ENCODE data around the gene SLC66A2. TPM values are rescaled to one million over a fixed set of nuclear protein-coding genes. Genes with fewer than 3 reads are reported as not detected.
"Not testable (repeated sequence)": the region's sequence is repeated elsewhere in the genome, so short reads cannot be mapped to it uniquely, and the experiment has no call there.

Gene SLC66A2
- polyA plus RNA-seq, result 30.3 TPM

DNA sequence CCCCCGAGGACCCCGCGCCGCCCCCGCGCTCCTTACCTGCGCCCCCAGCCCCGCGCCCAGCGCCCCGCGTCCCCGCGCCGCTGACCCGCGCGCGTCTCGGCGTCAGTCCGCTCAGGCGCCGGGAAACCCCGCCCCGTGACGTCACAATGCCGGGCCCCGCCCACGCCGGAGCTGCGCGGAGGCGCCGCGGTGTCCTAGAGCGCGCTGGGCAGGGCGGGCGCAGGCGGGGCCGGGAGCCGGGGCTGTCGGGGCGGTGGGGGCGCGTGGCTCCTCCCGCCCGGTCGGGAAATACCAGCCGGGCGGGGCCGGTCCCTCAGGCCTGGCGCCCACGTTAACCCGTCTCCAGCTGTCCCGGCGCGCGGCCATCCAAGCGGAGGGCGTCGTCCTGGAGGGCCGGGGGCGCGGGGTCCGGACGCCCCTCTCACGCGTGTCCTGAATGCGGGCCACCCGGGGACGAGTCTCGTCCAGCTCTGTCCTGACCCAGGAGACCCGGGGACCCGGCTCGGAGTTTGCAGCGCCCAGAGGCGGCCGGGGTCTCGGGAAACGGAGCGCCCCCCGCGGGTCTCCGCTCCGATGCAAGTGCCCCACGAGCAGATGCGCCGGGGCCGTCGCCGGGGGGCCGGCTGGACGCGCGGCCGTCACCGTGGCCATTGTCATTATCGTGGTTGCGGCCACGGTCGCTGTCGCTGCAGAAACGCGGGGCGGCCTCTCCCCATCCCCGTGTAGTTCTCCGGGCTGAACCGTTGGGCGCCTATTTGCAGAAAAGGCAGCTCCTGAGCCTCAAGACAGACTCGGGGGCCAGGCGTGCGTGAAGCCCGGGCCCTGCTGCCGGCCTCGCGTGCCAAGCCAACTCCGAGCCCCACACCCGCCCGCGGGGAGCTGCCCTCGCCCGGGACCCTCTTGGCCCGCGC lies at the start of gene SLC66A2:
Gene SLC66A2, minus strand, starts transcription at position 109 of the 911 bp plus-strand sequence. CDS start 727 bp downstream, outside the sequence.
- peak within 1 kb of the TSS; percentile 87 to 96 (median 95) for H3K27ac Mint-ChIP-seq
- H3K4me1 Mint-ChIP-seq, result peaks cover 15 to 28% (median 20%) of the 10 kb centered on the region in 3 donors
- H3K27me3 Mint-ChIP-seq, result peaks cover 2% of the 10 kb centered on the region
- H3K9me3 Mint-ChIP-seq, result no peaks in the 10 kb centered on the region
- peaks cover 2% of the 10 kb centered on the region for H3K36me3 Mint-ChIP-seq
- H3K4me3 Mint-ChIP-seq, result peak within 1 kb of the TSS; percentile 85 to 96 (median 90)

DNA sequence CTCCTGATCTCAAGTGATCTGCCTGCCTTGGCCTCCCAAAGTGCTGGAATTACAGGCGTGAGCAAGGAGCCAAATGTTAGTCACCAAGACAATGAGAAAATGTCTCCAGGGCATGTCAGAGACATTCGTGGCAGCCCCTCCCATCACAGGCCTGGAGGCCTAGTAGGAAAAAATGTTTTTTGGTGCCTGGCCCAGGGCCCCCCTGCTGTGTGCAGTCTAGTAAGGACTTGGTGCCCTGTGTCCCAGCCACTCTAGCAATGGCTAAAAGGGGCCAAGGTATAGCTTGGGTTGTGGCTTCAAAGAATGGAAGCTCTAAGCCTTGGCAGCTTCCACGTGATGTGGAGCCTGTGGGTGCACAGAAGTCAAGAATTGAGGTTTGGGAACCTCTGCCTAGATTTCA lies 49.4 kb upstream of the SLC66A2 start:
- Mint-ChIP-seq H3K4me1 (peaks cover 5 to 8% (median 6%) of the 10 kb centered on the region in 3 donors), H3K36me3 (no peaks in the 10 kb centered on the region), H3K27me3 (peaks cover 5% of the 10 kb centered on the region), H3K27ac (no peak overlapping the region), H3K4me3 (no peak overlapping the region), H3K9me3 (peaks cover 6 to 13% (median 13%) of the 10 kb centered on the region in 3 donors)

DNA sequence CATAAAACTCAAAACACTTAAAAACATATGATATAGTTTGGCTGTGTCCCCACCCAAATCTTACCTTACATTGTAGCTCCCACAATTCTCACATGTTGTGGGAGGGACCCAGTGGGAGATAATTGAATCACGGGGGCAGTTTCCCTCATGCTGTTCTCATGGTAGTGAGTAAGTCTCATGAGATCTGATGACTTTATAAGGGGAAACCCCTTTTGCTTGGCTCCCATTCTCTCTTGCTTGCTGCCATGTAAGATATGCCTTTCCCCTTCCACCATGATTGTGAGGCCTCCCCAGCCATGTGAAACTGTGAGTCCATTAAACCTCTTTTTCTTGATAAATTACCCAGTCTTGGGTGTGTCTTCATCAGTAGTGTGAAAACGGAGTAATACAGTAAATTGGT lies 48.2 kb upstream of the SLC66A2 start:
- not testable (repeated sequence) for H3K36me3 Mint-ChIP-seq, H3K27me3 Mint-ChIP-seq, H3K4me3 Mint-ChIP-seq, H3K4me1 Mint-ChIP-seq
- Mint-ChIP-seq H3K9me3 (peaks cover 6 to 13% (median 13%) of the 10 kb centered on the region in 3 donors), H3K27ac (peak overlapping the region in 1 of 3 donors; percentile 78)

DNA sequence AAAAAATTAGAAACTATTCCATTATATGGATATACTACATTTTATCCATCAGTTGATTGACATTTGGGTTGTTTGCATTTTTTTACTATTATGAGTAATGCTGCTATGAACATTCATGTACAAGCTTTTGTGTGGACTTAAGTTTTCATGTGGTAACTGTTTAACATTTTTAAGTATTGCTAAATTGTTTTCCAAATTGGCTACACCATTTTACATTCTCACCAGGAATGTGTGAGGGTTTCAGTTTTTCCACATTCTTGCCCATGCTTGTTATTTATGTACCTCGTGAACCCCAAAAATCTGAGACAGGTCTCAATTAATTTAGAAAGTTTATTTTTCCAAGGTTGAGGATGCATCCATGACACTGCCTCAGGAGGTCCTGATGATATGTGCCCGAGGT lies 40.0 kb upstream of the SLC66A2 start:
- Mint-ChIP-seq H3K9me3 (peaks cover 0 to 4% (median 0%) of the 10 kb centered on the region in 3 donors), H3K27me3 (peaks cover 2% of the 10 kb centered on the region), H3K27ac (no peak overlapping the region), H3K36me3 (peaks cover 1% of the 10 kb centered on the region), H3K4me3 (peak overlapping the region in 1 of 4 donors; percentile 78), H3K4me1 (peaks cover 13 to 24% (median 13%) of the 10 kb centered on the region in 3 donors)

DNA sequence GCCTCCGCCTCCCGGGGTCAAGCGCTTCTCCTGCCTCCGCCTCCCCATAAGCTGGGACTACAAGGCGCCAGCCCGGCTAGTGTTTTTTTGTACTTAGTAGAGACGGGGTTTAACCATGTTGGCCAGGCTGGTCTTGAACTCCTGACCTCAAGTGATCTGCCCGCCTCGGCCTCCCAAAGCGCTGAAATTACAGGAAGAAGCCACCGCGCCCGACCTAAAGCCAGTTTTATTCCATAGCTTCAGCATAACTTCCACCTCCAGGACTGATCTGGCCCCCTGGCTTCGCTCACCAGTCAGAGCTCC lies 37.7 kb upstream of the SLC66A2 start:
- peak overlapping the region; percentile 81 to 95 (median 92) for H3K4me3 Mint-ChIP-seq
- H3K27ac Mint-ChIP-seq, result peak overlapping the region; percentile 93 to 94 (median 94)
- peaks cover 20 to 33% (median 23%) of the 10 kb centered on the region in 3 donors for H3K4me1 Mint-ChIP-seq
- no peaks in the 10 kb centered on the region for H3K9me3 Mint-ChIP-seq
- H3K36me3 Mint-ChIP-seq, result peaks cover 1% of the 10 kb centered on the region
- no peaks in the 10 kb centered on the region for H3K27me3 Mint-ChIP-seq

DNA sequence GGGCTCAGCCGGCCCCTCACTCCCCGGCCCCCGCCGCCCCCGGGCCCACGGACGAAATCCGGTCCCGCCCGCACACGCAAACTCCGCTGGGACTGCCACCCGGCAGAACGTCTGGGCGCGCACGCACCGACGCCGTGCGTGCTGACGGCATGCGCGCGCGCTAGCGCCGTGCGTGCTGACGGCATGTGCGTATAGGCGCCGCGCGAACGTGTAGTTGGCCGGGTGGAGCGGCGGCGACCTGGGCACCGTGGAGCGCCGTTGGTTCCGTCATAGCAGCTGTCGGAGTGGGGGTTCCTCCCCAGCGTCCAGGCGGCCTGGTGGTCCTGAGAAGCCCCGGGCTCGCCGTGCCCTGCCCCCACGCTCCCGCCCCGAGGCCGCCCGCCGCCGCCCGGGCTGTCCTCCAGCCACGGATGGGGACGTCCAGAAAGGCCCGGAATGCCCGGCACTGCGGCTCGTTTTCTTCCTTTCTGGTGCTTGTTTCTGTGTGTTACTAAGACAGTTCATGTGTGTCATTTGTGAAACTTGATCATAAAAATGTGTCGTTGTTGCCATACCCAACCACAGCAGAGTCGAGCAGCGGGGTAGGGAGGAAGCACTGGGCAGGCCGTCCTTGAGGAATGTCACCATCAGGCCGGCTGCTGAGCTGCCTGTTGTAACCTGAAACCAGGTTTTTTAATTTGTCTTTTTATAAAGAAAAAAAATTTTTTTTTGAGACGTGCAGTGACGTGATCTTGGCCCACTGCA lies 37.2 kb upstream of the SLC66A2 start, which contains the start of gene TXNL4A:
Gene TXNL4A, minus strand, starts transcription at position 113 of the 744 bp plus-strand sequence. CDS start 171 bp downstream, outside the sequence.
- Mint-ChIP-seq H3K4me3 (peak within 1 kb of the TSS; percentile 81 to 95 (median 92)), H3K4me1 (peaks cover 25 to 38% (median 25%) of the 10 kb centered on the region in 3 donors), H3K27me3 (no peaks in the 10 kb centered on the region), H3K36me3 (peaks cover 1% of the 10 kb centered on the region), H3K9me3 (no peaks in the 10 kb centered on the region), H3K27ac (peak within 1 kb of the TSS; percentile 93 to 94 (median 94))

DNA sequence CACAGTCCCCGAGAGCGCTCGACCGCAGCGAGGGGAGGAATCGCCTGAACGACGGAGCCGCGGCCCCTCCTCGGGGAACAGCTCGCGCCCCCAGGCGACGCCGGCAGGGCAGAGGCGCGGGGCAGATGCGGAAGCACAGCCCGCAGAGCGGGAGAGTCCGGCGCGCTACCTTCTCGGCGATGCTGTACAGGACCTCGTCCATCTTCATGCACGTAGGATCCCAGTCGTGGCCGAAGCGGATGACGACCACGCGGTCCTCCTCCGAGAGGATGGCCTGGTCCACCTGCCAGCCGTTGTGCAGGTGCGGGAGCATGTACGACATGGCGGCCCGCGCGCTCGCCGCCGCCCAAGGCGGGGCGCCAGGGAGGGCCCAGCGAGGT lies 36.6 kb upstream of the SLC66A2 start:
- Mint-ChIP-seq H3K27me3 (no peaks in the 10 kb centered on the region), H3K36me3 (no peaks in the 10 kb centered on the region), H3K4me1 (peaks cover 25 to 44% (median 28%) of the 10 kb centered on the region in 3 donors), H3K9me3 (no peaks in the 10 kb centered on the region), H3K27ac (peak overlapping the region; percentile 67 to 94 (median 94)), H3K4me3 (peak overlapping the region; percentile 81 to 95 (median 89))

DNA sequence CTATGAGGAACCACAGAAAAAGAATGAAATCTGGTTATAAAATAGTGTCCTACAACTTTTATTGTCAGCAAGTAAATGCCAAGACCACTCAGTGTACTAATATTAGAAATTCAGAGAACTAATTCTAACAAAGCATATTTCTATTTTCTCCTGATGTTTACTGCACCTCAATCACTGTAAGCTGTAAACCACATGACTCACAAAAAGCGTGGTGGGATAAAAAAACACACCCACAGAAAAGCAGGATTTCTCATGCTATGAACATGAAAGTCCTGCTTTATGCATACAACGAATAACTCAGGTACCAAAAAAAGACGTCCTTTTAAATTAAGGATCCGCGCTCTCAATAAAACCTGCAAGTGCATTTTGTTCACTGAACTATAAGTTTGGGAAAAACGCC lies 36.1 kb upstream of the SLC66A2 start:
- no peaks in the 10 kb centered on the region for H3K27me3 Mint-ChIP-seq
- peak overlapping the region; percentile 67 to 94 (median 94) for H3K27ac Mint-ChIP-seq
- peaks cover 26 to 44% (median 28%) of the 10 kb centered on the region in 3 donors for H3K4me1 Mint-ChIP-seq
- H3K9me3 Mint-ChIP-seq, result no peaks in the 10 kb centered on the region
- peak overlapping the region; percentile 81 to 95 (median 89) for H3K4me3 Mint-ChIP-seq
- no peaks in the 10 kb centered on the region for H3K36me3 Mint-ChIP-seq

DNA sequence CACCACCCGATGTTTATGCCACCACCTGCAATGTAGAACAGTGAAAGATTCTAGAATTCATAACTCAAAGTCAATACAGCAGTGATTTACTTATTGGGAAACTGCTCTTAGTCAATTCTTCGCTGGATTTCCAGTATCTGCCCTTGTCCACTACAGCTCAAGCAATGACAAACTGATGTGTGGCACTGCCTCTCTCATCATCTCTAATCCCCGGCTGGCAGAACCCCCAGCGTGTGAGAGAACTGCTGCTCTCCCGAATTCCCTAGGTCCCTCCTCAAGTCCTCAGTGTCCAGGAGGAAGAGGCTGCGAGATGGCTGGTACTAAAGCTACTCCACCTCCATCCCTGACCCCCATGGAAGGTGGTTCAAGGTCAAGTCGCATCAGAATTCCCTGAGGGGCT lies 35.3 kb upstream of the SLC66A2 start:
- no peaks in the 10 kb centered on the region for H3K27me3 Mint-ChIP-seq
- peaks cover 33 to 49% (median 33%) of the 10 kb centered on the region in 3 donors for H3K4me1 Mint-ChIP-seq
- H3K27ac Mint-ChIP-seq, result peak overlapping the region; percentile 86 to 94 (median 94)
- no peaks in the 10 kb centered on the region for H3K36me3 Mint-ChIP-seq
- H3K9me3 Mint-ChIP-seq, result no peaks in the 10 kb centered on the region
- peak overlapping the region; percentile 81 to 95 (median 89) for H3K4me3 Mint-ChIP-seq

DNA sequence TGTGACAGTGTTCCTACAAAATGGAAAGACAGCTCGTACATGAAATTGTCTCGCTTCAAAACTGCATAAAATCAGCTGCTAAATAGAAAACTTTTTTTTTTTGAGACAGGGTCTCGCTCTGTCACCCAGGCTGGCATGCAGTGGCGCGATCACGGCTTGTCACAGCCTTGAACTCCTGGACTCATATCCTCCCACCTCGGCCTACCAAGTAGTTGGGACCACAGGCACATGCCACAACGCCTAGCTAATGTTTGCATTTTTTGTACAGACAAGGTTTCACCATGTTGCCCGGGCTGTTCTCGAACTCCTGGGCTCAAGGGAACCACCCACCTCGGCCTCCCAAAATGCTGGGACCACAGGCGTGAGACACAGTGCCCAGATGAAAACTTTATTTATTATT lies 33.7 kb upstream of the SLC66A2 start:
- H3K27me3 Mint-ChIP-seq, result no peaks in the 10 kb centered on the region
- peaks cover 38 to 52% (median 38%) of the 10 kb centered on the region in 3 donors for H3K4me1 Mint-ChIP-seq
- H3K27ac Mint-ChIP-seq, result peak overlapping the region in 1 of 3 donors; percentile 38
- peak overlapping the region in 2 of 4 donors; percentile 13 to 71 for H3K4me3 Mint-ChIP-seq
- no peaks in the 10 kb centered on the region for H3K36me3 Mint-ChIP-seq
- H3K9me3 Mint-ChIP-seq, result no peaks in the 10 kb centered on the region

DNA sequence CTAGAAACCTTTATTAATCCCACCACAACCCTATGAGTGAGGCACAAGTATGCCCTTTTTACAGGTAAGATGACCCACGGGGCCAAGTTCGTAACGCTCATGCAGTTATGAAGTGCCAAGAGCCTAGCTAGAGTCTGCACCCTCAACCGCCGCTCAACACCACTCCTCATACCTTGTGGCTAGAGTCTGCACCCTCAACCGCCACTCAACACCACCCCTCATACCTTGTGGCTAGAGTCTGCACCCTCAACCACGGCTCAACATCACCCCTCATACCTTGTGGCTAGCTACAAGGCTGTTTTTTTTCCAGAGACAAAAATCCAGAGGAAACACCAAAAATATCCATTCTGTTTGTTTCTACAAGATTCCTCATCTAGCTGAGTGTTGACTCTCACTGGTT lies 32.3 kb upstream of the SLC66A2 start:
- Mint-ChIP-seq H3K27ac (peak overlapping the region in 1 of 3 donors; percentile 28), H3K27me3 (no peaks in the 10 kb centered on the region), H3K36me3 (no peaks in the 10 kb centered on the region), H3K4me3 (peak overlapping the region in 1 of 4 donors; percentile 58), H3K9me3 (no peaks in the 10 kb centered on the region), H3K4me1 (peaks cover 38 to 49% (median 43%) of the 10 kb centered on the region in 3 donors)

DNA sequence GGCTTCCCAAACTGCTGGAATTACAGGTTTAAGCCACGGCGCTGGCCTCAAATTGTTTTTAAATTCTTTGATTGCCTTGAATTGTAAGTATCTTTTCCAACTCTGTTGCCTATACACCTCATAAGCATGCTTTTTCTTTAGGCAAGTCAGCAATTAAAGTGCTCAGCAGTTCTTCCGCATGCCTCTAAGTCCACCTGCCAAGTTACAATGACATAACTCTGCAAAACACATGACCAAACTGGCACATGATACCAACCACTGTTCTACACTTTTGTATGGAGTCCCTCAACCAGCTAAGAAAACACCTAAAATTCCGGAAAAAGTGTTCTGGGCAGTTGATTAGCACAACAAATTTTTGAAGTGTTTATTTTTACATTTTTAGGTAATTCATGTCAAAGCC lies 31.8 kb upstream of the SLC66A2 start:
- H3K27me3 Mint-ChIP-seq, result no peaks in the 10 kb centered on the region
- H3K4me3 Mint-ChIP-seq, result no peak overlapping the region
- no peaks in the 10 kb centered on the region for H3K9me3 Mint-ChIP-seq
- H3K27ac Mint-ChIP-seq, result no peak overlapping the region
- no peaks in the 10 kb centered on the region for H3K36me3 Mint-ChIP-seq
- H3K4me1 Mint-ChIP-seq, result peaks cover 38 to 47% (median 43%) of the 10 kb centered on the region in 3 donors

DNA sequence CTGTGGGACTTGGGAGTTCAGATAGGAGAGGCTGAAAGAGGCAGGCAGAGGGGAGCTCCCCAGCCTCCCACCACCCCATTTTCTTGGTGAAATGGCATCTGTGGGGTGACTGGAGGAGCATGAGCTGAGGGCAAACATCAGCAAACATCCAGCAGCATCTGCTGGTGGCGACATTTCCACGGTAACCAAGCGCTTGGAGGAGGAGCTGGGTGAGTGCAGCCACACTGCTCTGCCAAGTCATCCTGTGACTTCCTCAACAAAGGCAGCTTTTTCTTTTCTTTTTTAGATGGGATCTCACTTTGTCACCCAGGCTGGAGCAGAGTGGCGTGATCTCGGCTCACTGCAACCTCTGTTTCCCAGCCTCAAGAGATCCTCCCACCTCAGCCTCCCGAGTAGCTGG lies 31.3 kb upstream of the SLC66A2 start:
- Mint-ChIP-seq H3K4me1 (peaks cover 40 to 50% (median 42%) of the 10 kb centered on the region in 3 donors), H3K9me3 (no peaks in the 10 kb centered on the region), H3K27ac (peak overlapping the region in 1 of 3 donors; percentile 18), H3K36me3 (no peaks in the 10 kb centered on the region), H3K4me3 (peak overlapping the region in 1 of 4 donors; percentile 42), H3K27me3 (no peaks in the 10 kb centered on the region)

DNA sequence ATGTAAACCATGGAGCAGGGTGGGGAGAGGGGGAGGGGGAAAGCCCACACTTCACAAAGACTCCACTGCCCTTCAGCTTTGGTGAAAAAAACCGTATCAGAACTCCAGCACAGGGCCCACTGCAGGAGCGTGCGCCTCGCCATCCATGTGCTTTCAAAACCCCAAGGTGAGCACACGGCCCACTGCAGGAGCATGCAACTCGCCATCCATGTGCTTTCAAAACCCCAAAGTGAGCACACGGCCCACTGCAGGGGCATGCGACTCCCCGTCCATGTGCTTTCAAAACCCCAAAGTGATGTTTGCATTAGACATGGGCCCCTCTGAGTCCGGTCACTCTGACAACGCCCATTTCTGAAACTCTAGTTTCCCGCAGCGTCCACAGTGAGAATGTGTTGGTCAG lies 29.1 kb upstream of the SLC66A2 start:
- no peaks in the 10 kb centered on the region for H3K27me3 Mint-ChIP-seq
- no peaks in the 10 kb centered on the region for H3K9me3 Mint-ChIP-seq
- H3K4me3 Mint-ChIP-seq, result no peak overlapping the region
- peaks cover 26 to 34% (median 27%) of the 10 kb centered on the region in 3 donors for H3K4me1 Mint-ChIP-seq
- no peak overlapping the region for H3K27ac Mint-ChIP-seq
- H3K36me3 Mint-ChIP-seq, result no peaks in the 10 kb centered on the region

DNA sequence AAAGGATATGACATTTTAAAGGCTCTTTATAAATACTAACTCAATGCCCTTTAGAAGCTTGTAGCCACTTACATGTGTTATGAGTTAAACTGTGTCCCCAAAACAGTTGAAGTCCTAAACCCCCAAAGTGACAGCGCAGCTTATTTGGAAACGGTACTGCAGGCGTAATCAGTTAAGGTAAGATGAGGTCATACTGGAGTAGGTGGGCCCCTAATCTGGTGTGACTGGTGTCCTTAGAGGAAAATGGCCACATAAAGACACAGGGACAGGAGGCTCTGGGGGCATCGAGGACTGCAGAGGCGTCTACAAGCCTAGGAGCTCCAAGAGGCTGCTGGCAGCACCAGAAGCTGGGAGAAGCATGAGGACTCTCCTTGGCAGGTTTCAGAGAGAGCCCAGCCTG lies 28.4 kb upstream of the SLC66A2 start:
- H3K4me1 Mint-ChIP-seq, result peaks cover 21 to 30% (median 24%) of the 10 kb centered on the region in 3 donors
- no peaks in the 10 kb centered on the region for H3K27me3 Mint-ChIP-seq
- H3K36me3 Mint-ChIP-seq, result peaks cover 2% of the 10 kb centered on the region
- peak overlapping the region in 1 of 3 donors; percentile 56 for H3K27ac Mint-ChIP-seq
- H3K9me3 Mint-ChIP-seq, result no peaks in the 10 kb centered on the region
- H3K4me3 Mint-ChIP-seq, result no peak overlapping the region
